ENCODE measurements around the gene GNPTG. TPM values are rescaled to one million over a fixed set of nuclear protein-coding genes. Genes with fewer than 3 reads are reported as not detected.
"Not testable (repeated sequence)": the region's sequence is repeated elsewhere in the genome, so short reads cannot be mapped to it uniquely, and the experiment has no call there.

Gene GNPTG
- total RNA-seq, 2 experiments from 2014 or later = 19.0 to 19.1 TPM

GRCh38 chr16:1322407-1322806, 29.3 kb upstream of the GNPTG start:
- ChIA-PET CTCF (no interaction called here), POLR2A (interaction anchor here (0.7 kb wide), 1 partner anchor 445 kb away, joined by 4 read pairs; no protein-coding TSS in a partner anchor)
- Mint-ChIP-seq H3K9me3 (no peaks in the 10 kb centered on the region), H3K27me3 (no peaks in the 10 kb centered on the region), H3K27ac (no peak overlapping the region), H3K4me1 (ENCODE audit: low read depth) (no peaks in the 10 kb centered on the region), H3K4me3 (no peak overlapping the region), H3K36me3 (peaks cover 46% of the 10 kb centered on the region)
- no peak for DNase-seq
- intact Hi-C loops (cut with micrococcal nuclease) = no loop called here

GRCh38 chr16:1323296-1324239, 28.2 kb upstream of the GNPTG start:
- Mint-ChIP-seq H3K27me3 (no peaks in the 10 kb centered on the region), H3K4me3 (no peak overlapping the region), H3K36me3 (peaks cover 34% of the 10 kb centered on the region), H3K9me3 (no peaks in the 10 kb centered on the region), H3K27ac (no peak overlapping the region), H3K4me1 (ENCODE audit: low read depth) (no peaks in the 10 kb centered on the region)
- intact Hi-C loops (cut with micrococcal nuclease) = no loop called here
- CTCF ChIA-PET = no interaction called here
- no peak for DNase-seq
- POLR2A ChIA-PET = interaction anchor here (1.1 kb wide), 1 partner anchor 12 kb away, joined by 3 read pairs; no protein-coding TSS in a partner anchor

- intact Hi-C loops (cut with micrococcal nuclease) = no loop called here
- no peaks in the 10 kb centered on the region for H3K4me1 Mint-ChIP-seq (ENCODE audit: low read depth)
- H3K9me3 Mint-ChIP-seq = no peaks in the 10 kb centered on the region
- no peaks in the 10 kb centered on the region for H3K27me3 Mint-ChIP-seq
- DNase-seq = no peak
- no peak overlapping the region for H3K27ac Mint-ChIP-seq
- POLR2A ChIA-PET = interaction anchor here (1.1 kb wide), 1 partner anchor 11 kb away, joined by 3 read pairs; no protein-coding TSS in a partner anchor
- peaks cover 28% of the 10 kb centered on the region for H3K36me3 Mint-ChIP-seq
- H3K4me3 Mint-ChIP-seq = no peak overlapping the region
- CTCF ChIA-PET = no interaction called here
Measured at GRCh38 chr16:1324286-1324826, 27.4 kb upstream of the GNPTG start.

GRCh38 chr16:1325261-1325660, 26.5 kb upstream of the GNPTG start:
- DNase-seq = no peak
- intact Hi-C loops (cut with micrococcal nuclease) = no loop called here
- H3K27ac Mint-ChIP-seq = no peak overlapping the region
- H3K4me3 Mint-ChIP-seq = no peak overlapping the region
- no peaks in the 10 kb centered on the region for H3K9me3 Mint-ChIP-seq
- H3K4me1 Mint-ChIP-seq (ENCODE audit: low read depth) = no peaks in the 10 kb centered on the region
- ChIA-PET POLR2A (no interaction called here), CTCF (no interaction called here)
- H3K36me3 Mint-ChIP-seq = peaks cover 19% of the 10 kb centered on the region
- no peaks in the 10 kb centered on the region for H3K27me3 Mint-ChIP-seq

- intact Hi-C loops (cut with micrococcal nuclease) = no loop called here
- Mint-ChIP-seq H3K9me3 (no peaks in the 10 kb centered on the region), H3K27me3 (no peaks in the 10 kb centered on the region), H3K27ac (no peak overlapping the region), H3K36me3 (peaks cover 16% of the 10 kb centered on the region), H3K4me3 (no peak overlapping the region), H3K4me1 (ENCODE audit: low read depth) (no peaks in the 10 kb centered on the region)
- CTCF ChIA-PET = interaction anchor here (1.5 kb wide), 1 partner anchor 9 kb away, joined by 5 read pairs; no protein-coding TSS in a partner anchor
- no peak for DNase-seq
- POLR2A ChIA-PET = interaction anchor here (1.1 kb wide), 1 partner anchor 798 kb away, joined by 3 read pairs; the partner anchor contains the start of gene CAPN15
Measured at GRCh38 chr16:1325673-1326371, 25.9 kb upstream of the GNPTG start.

- H3K9me3 Mint-ChIP-seq = no peaks in the 10 kb centered on the region
- no peak overlapping the region for H3K4me3 Mint-ChIP-seq
- peaks cover 2% of the 10 kb centered on the region for H3K4me1 Mint-ChIP-seq (ENCODE audit: low read depth)
- no peak for DNase-seq
- H3K27ac Mint-ChIP-seq = no peak overlapping the region
- ChIA-PET CTCF (interaction anchor here (1.5 kb wide), 1 partner anchor 9 kb away, joined by 5 read pairs; no protein-coding TSS in a partner anchor), POLR2A (interaction anchor here (1.1 kb wide), 1 partner anchor 799 kb away, joined by 3 read pairs; the partner anchor contains the start of gene CAPN15)
- peaks cover 13% of the 10 kb centered on the region for H3K36me3 Mint-ChIP-seq
- intact Hi-C loops (cut with micrococcal nuclease) = no loop called here
- H3K27me3 Mint-ChIP-seq = no peaks in the 10 kb centered on the region
Measured at GRCh38 chr16:1326391-1326790, 25.3 kb upstream of the GNPTG start.

- POLR2A ChIA-PET = interaction anchor here (1.1 kb wide), 1 partner anchor 800 kb away, joined by 3 read pairs; the partner anchor contains the start of gene CAPN15
- CTCF ChIA-PET = interaction anchor here (1.5 kb wide), 1 partner anchor 8 kb away, joined by 5 read pairs; no protein-coding TSS in a partner anchor
- intact Hi-C loops (cut with micrococcal nuclease) = no loop called here
- H3K27me3 Mint-ChIP-seq = peaks cover 2% of the 10 kb centered on the region
- H3K9me3 Mint-ChIP-seq = no peaks in the 10 kb centered on the region
- no peak for DNase-seq
- no peak overlapping the region for H3K27ac Mint-ChIP-seq
- H3K4me1 Mint-ChIP-seq (ENCODE audit: low read depth) = peaks cover 7% of the 10 kb centered on the region
- peaks cover 13% of the 10 kb centered on the region for H3K36me3 Mint-ChIP-seq
- no peak overlapping the region for H3K4me3 Mint-ChIP-seq
Measured at GRCh38 chr16:1326946-1327618, 24.6 kb upstream of the GNPTG start.

- POLR2A ChIA-PET = no interaction called here
- intact Hi-C loops (cut with micrococcal nuclease) = no loop called here
- peaks cover 6% of the 10 kb centered on the region for H3K27me3 Mint-ChIP-seq
- DNase-seq = no peak
- no peak overlapping the region for H3K4me3 Mint-ChIP-seq
- peaks cover 12% of the 10 kb centered on the region for H3K4me1 Mint-ChIP-seq (ENCODE audit: low read depth)
- no peak overlapping the region for H3K27ac Mint-ChIP-seq
- no peaks in the 10 kb centered on the region for H3K9me3 Mint-ChIP-seq
- CTCF ChIA-PET = no interaction called here
- H3K36me3 Mint-ChIP-seq = peaks cover 13% of the 10 kb centered on the region
Measured at GRCh38 chr16:1327619-1327947, 24.1 kb upstream of the GNPTG start.

GRCh38 chr16:1328136-1328535, 23.6 kb upstream of the GNPTG start:
- POLR2A ChIA-PET; DNase-seq; H3K27me3 Mint-ChIP-seq; H3K27ac Mint-ChIP-seq; H3K4me3 Mint-ChIP-seq; H3K9me3 Mint-ChIP-seq; intact Hi-C loops (cut with micrococcal nuclease): not testable (repeated sequence)
- CTCF ChIA-PET = interaction anchor here (1.0 kb wide), 1 partner anchor 283 kb away, joined by 3 read pairs; no protein-coding TSS in a partner anchor
- H3K36me3 Mint-ChIP-seq = peaks cover 13% of the 10 kb centered on the region
- peaks cover 15% of the 10 kb centered on the region for H3K4me1 Mint-ChIP-seq (ENCODE audit: low read depth)

GRCh38 chr16:1328961-1329360, 22.8 kb upstream of the GNPTG start:
- H3K36me3 Mint-ChIP-seq; H3K9me3 Mint-ChIP-seq; H3K27me3 Mint-ChIP-seq; H3K27ac Mint-ChIP-seq; H3K4me3 Mint-ChIP-seq; POLR2A ChIA-PET; intact Hi-C loops (cut with micrococcal nuclease); DNase-seq: not testable (repeated sequence)
- CTCF ChIA-PET = interaction anchor here (1.0 kb wide), 1 partner anchor 282 kb away, joined by 3 read pairs; no protein-coding TSS in a partner anchor
- H3K4me1 Mint-ChIP-seq (ENCODE audit: low read depth) = peaks cover 15% of the 10 kb centered on the region

GRCh38 chr16:1330260-1330914, 21.3 kb upstream of the GNPTG start:
- no peak overlapping the region for H3K27ac Mint-ChIP-seq
- peaks cover 16% of the 10 kb centered on the region for H3K27me3 Mint-ChIP-seq
- H3K9me3 Mint-ChIP-seq = no peaks in the 10 kb centered on the region
- CTCF ChIA-PET = interaction anchor here (0.7 to 1.1 kb wide), 3 partner anchors 18 to 376 kb away, joined by 3 to 5 read pairs (median 4); partner anchors contain the start of gene MAPK8IP3
- peaks cover 17% of the 10 kb centered on the region for H3K4me1 Mint-ChIP-seq (ENCODE audit: low read depth)
- no peak overlapping the region for H3K4me3 Mint-ChIP-seq
- peak; percentile 43 for DNase-seq
- peaks cover under 1% of the 10 kb centered on the region for H3K36me3 Mint-ChIP-seq
- POLR2A ChIA-PET = no interaction called here
- intact Hi-C loops (cut with micrococcal nuclease) = no loop called here

Measured in activated CD4-positive, alpha-beta memory T cell treated with anti-CD3 and anti-CD28 coated beads for 36 hours (primary cell).